HCT116 (cell line): ENCODE data around the gene SPCS2. TPM values are rescaled to one million over a fixed set of nuclear protein-coding genes. Genes with fewer than 3 reads are reported as not detected.

Experiments used
- ATAC-seq: fragments of 200-7000 bp; cut with Tn5 transposase; 2 replicates; pipeline ENCODE4 v1.9.1; 2020; ENCODE audit warnings: mild to moderate bottlenecking, moderate library complexity
- BruUV-seq: library from RNA; stranded (reverse); fragments of 400-500 nt; replicated peaks from 2 replicates; lab custom pipeline; 2021; lab: Mats Ljungman, UMichigan
- CTCF ChIA-PET: fragments of 300-600 bp; sonication (Branson Sonifier 250); formaldehyde crosslinking; loops from one replicate; lab custom pipeline; 2021; ENCODE audit warnings: antibody characterized with exemption; lab: Charles Lee
- POLR2A ChIA-PET: fragments of 300-600, 350-600 bp; sonication (Branson Sonifier 250); formaldehyde crosslinking; loops from one replicate; lab custom pipeline; 2021; ENCODE audit warnings: antibody characterized with exemption; lab: Charles Lee
- RAD21 ChIA-PET, 2 experiments: fragments of 300-600 bp; sonication (Branson Sonifier 250); formaldehyde crosslinking; loops; one replicate each; lab custom pipeline; 2023; ENCODE audit warnings: low total read pairs in 2 of 2; ENCODE audit not compliant: uncharacterized antibody in 2 of 2, unreplicated experiment in 2 of 2, low non-redundant PET in 1 of 2; lab: Charles Lee
- DNase-seq: peaks from one replicate; pipeline ENCODE4 v3.0.0-alpha.2; 2010; ENCODE audit warnings: low read depth, low spot score
- H2AFZ ChIP-seq: fragments of 200-600 bp; shearing (Covaris generic), sonication (generic); 2 replicates; pipeline ENCODE4 v1.6.1; 2017; ENCODE audit warnings: low read depth, mixed run types, mixed read lengths, antibody characterized with exemption, low read length; ENCODE audit not compliant: poor library complexity, severe bottlenecking
- H3K27ac ChIP-seq: 2 replicates; pipeline ENCODE4 v1.5.1; 2012; ENCODE audit warnings: low read depth, low read length
- H3K27me3 ChIP-seq: fragments of 200-600 bp; sonication (generic); 2 replicates; pipeline ENCODE4 v1.6.1; 2016; ENCODE audit warnings: mixed run types, low read length, mixed read lengths; ENCODE audit not compliant: insufficient read depth
- H3K36me3 ChIP-seq, 2 experiments: fragments of 200-500 bp in 1 of 2; fragments of 200-600 bp in 1 of 2; sonication (Bioruptor generic) in 1 of 2; sonication (generic) in 1 of 2; 2 replicates each; pipeline versions ENCODE4 v1.5.1 to v1.6.1; 2014 to 2016; ENCODE audit warnings: low read length in 2 of 2, inconsistent platforms in 1 of 2, mixed read lengths in 1 of 2, mixed run types in 1 of 2; ENCODE audit not compliant: insufficient read depth in 2 of 2, control insufficient read depth in 1 of 2
- H3K4me1 ChIP-seq, 2 experiments: fragments of 200-600 bp in 1 of 2; sonication (generic) in 1 of 2; 2 replicates each; pipeline versions ENCODE4 v1.5.1 to v1.6.1; 2012 to 2017; ENCODE audit warnings: low read length in 2 of 2, inconsistent platforms in 1 of 2, mild to moderate bottlenecking in 1 of 2, mixed read lengths in 1 of 2, mixed run types in 1 of 2, moderate library complexity in 1 of 2; ENCODE audit not compliant: insufficient read depth in 2 of 2, control insufficient read depth in 1 of 2
- H3K4me2 ChIP-seq: fragments of 200-600 bp; sonication (generic); 2 replicates; pipeline ENCODE4 v1.6.1; 2017; ENCODE audit warnings: mixed run types, low read length, mixed read lengths
- H3K4me3 ChIP-seq, 2 experiments: fragments of 200-600 bp in 1 of 2; sonication (generic) in 1 of 2; replicated peaks in 1 of 2; 2 replicates each; pipeline ENCODE4 v1.5.1; 2011 to 2016; ENCODE audit warnings: low read length in 2 of 2, control low read depth in 1 of 2, low read depth in 1 of 2, mild to moderate bottlenecking in 1 of 2, mixed read lengths in 1 of 2, mixed run types in 1 of 2
- H3K79me2 ChIP-seq: fragments of 200-600 bp; sonication (generic); 2 replicates; pipeline ENCODE4 v1.6.1; 2017; ENCODE audit warnings: mild to moderate bottlenecking, mixed run types, low read length, moderate library complexity, mixed read lengths; ENCODE audit not compliant: insufficient read depth
- H3K9ac ChIP-seq: fragments of 200-600 bp; sonication (generic); 2 replicates; pipeline ENCODE4 v1.6.1; 2016; ENCODE audit warnings: low read length, mixed read lengths
- H3K9me2 ChIP-seq: fragments of 200-600 bp; sonication (generic), shearing (Covaris generic); 2 replicates; pipeline ENCODE4 v1.6.1; 2017; ENCODE audit warnings: mixed run types, mild to moderate bottlenecking, moderate library complexity; ENCODE audit not compliant: insufficient read depth
- H3K9me3 ChIP-seq, 2 experiments: fragments of 200-500 bp in 1 of 2; fragments of 200-600 bp in 1 of 2; sonication (Bioruptor generic) in 1 of 2; sonication (generic) in 1 of 2; 2 replicates each; pipeline ENCODE4 v1.6.1; 2014 to 2017; ENCODE audit warnings: low read length in 2 of 2, mixed read lengths in 2 of 2, inconsistent platforms in 1 of 2, low read depth in 1 of 2, mild to moderate bottlenecking in 1 of 2, mixed run types in 1 of 2, moderate library complexity in 1 of 2; ENCODE audit not compliant: control insufficient read depth in 1 of 2, insufficient read depth in 1 of 2
- H4K20me1 ChIP-seq: fragments of 200-600 bp; sonication (generic), shearing (Covaris generic); 2 replicates; pipeline ENCODE4 v1.6.1; 2017; ENCODE audit warnings: mixed run types, mild to moderate bottlenecking, moderate library complexity; ENCODE audit not compliant: insufficient read depth
- CEBPB ChIP-seq: IDR thresholded peaks from 2 replicates; pipeline ENCODE4 v1.6.1; 2012; ENCODE audit warnings: low read depth
- EGR1 ChIP-seq: IDR thresholded peaks from 2 replicates; pipeline ENCODE4 v1.6.1; 2012; ENCODE audit warnings: low read depth
- ELF1 ChIP-seq: IDR thresholded peaks from 2 replicates; pipeline ENCODE4 v1.6.1; 2012; ENCODE audit warnings: low read depth, borderline replicate concordance
- EZH2 ChIP-seq: fragments of 200-600 bp; sonication (generic); IDR thresholded peaks from 2 replicates; pipeline ENCODE4 v1.6.1; 2017; ENCODE audit warnings: antibody characterized with exemption, mixed run types
- JUND ChIP-seq: IDR thresholded peaks from 2 replicates; pipeline ENCODE4 v1.6.1; 2012
- RAD21 ChIP-seq: IDR thresholded peaks from 2 replicates; pipeline ENCODE4 v1.6.1; 2012; ENCODE audit warnings: low read depth, mild to moderate bottlenecking
- REST ChIP-seq: IDR thresholded peaks from 2 replicates; pipeline ENCODE4 v1.6.1; 2012; ENCODE audit warnings: low read depth
- SIN3A ChIP-seq: IDR thresholded peaks from 2 replicates; pipeline ENCODE4 v1.6.1; 2012; ENCODE audit warnings: low read depth
- SRF ChIP-seq: IDR thresholded peaks from 2 replicates; pipeline ENCODE4 v1.6.1; 2012; ENCODE audit warnings: low read depth
- TCF7L2 ChIP-seq: IDR thresholded peaks from 2 replicates; pipeline ENCODE4 v1.7.0; 2011; ENCODE audit warnings: borderline replicate concordance, inconsistent platforms; ENCODE audit not compliant: insufficient read depth, insufficient read length; ENCODE audit errors: extremely low read depth
- ZBTB33 ChIP-seq: IDR thresholded peaks from 2 replicates; pipeline ENCODE4 v1.6.1; 2011; ENCODE audit warnings: mild to moderate bottlenecking, low read length, moderate library complexity; ENCODE audit not compliant: insufficient replicate concordance; ENCODE audit errors: extremely low read depth
- ZFX ChIP-seq: fragments of 450-650 bp; IDR thresholded peaks from 2 replicates; pipeline ENCODE4 v1.6.1; 2017
- ZNF274 ChIP-seq: fragments of 200-500 bp; sonication (Bioruptor generic); IDR thresholded peaks from 2 replicates; pipeline ENCODE4 v1.6.1; 2014; ENCODE audit warnings: mild to moderate bottlenecking, low read depth, low read length, inconsistent platforms
- intact Hi-C: fragments of 100-400 bp; cut with micrococcal nuclease; formaldehyde crosslinking; loops from 2 replicates; pipeline ENCODE4 v1.10.0; 2022
- total RNA-seq: library from RNA; stranded (reverse); gene quantifications from one replicate; pipeline ENCODE4 v1.2.1, GENCODE V29; 2021; ENCODE audit not compliant: unreplicated experiment
- TF ChIP-seq, protein P1 (sequence below): IDR thresholded peaks from 2 replicates; pipeline ENCODE4 v1.6.1; 2012

SPCS2 gene
- total RNA-seq, 1 experiment from 2014 or later: 133 TPM

GRCh38 chr11:74937696-74938475, 11.2 kb upstream of the SPCS2 start:
- intact Hi-C loops: no loop called here
- no peaks in the 10 kb centered on the region for H3K9me2 ChIP-seq
- H2AFZ ChIP-seq: no peak overlapping the region
- no peak overlapping the region for H3K27ac ChIP-seq
- H3K9ac ChIP-seq: no peak overlapping the region
- H3K9me3 ChIP-seq: no peaks in the 10 kb centered on the region
- H3K27me3 ChIP-seq: no peaks in the 10 kb centered on the region
- H3K4me2 ChIP-seq: no peak overlapping the region
- TF ChIP-seq ZNF274: no peak
- TF ChIP-seq, protein P1, sequence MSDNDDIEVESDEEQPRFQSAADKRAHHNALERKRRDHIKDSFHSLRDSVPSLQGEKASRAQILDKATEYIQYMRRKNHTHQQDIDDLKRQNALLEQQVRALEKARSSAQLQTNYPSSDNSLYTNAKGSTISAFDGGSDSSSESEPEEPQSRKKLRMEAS: no peak
- TF ChIP-seq CEBPB: no peak
- no peak for TF ChIP-seq EGR1
- no peak for TF ChIP-seq RAD21
- TF ChIP-seq REST: no peak
- no peak for TF ChIP-seq SIN3A
- no peak for TF ChIP-seq JUND
- TF ChIP-seq EZH2: no peak
- TF ChIP-seq ZBTB33: no peak
- no peak for TF ChIP-seq ZFX
- TF ChIP-seq SRF: no peak
- TF ChIP-seq TCF7L2: no peak
- no peak for TF ChIP-seq ELF1
- ChIA-PET RAD21 (no interaction called here), CTCF (interaction anchor here (1.0 kb wide), 1 partner anchor 8 kb away, joined by 3 read pairs; no protein-coding TSS in a partner anchor), POLR2A (no interaction called here)
- BruUV-seq: no TSS peak
- H3K79me2 ChIP-seq: no peaks in the 10 kb centered on the region
- ATAC-seq: no peak
- 0 out of 4 replicates have a peak, but pooled peaks cover 0 to 4% of the 10 kb centered on the region in 2 experiments for H3K4me1 ChIP-seq
- H4K20me1 ChIP-seq: no peaks in the 10 kb centered on the region
- H3K36me3 ChIP-seq: peaks cover 13 to 16% of the 10 kb centered on the region in 2 experiments; a peak in 2 of 4 replicates
- no peak for DNase-seq
- no peak overlapping the region for H3K4me3 ChIP-seq
